Loucy (cell line): ENCODE results near the gene CNTNAP2.

Source experiments
- EZH2phosphoT487 ChIP-seq: fragments of 200-600 bp; IDR thresholded peaks from 2 replicates; pipeline ENCODE4 v1.6.1; 2018; ENCODE audit warnings: antibody characterized with exemption, mild to moderate bottlenecking, moderate library complexity, borderline replicate concordance
- TF ChIP-seq, protein P1 (sequence below): fragments of 200-600 bp; sonication (generic); conservative IDR thresholded peaks from 2 replicates; pipeline ENCODE4 v1.5.1; 2014; ENCODE audit warnings: mild to moderate bottlenecking, antibody characterized with exemption, low read length

- TF ChIP-seq, protein P1, sequence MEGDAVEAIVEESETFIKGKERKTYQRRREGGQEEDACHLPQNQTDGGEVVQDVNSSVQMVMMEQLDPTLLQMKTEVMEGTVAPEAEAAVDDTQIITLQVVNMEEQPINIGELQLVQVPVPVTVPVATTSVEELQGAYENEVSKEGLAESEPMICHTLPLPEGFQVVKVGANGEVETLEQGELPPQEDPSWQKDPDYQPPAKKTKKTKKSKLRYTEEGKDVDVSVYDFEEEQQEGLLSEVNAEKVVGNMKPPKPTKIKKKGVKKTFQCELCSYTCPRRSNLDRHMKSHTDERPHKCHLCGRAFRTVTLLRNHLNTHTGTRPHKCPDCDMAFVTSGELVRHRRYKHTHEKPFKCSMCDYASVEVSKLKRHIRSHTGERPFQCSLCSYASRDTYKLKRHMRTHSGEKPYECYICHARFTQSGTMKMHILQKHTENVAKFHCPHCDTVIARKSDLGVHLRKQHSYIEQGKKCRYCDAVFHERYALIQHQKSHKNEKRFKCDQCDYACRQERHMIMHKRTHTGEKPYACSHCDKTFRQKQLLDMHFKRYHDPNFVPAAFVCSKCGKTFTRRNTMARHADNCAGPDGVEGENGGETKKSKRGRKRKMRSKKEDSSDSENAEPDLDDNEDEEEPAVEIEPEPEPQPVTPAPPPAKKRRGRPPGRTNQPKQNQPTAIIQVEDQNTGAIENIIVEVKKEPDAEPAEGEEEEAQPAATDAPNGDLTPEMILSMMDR: no peak
- no peak for TF ChIP-seq EZH2phosphoT487
Measured at GRCh38 chr7:147894271-147894670, 1777.7 kb downstream of the CNTNAP2 start.
